PC-3 (cell line): ENCODE measurements around the gene OSBPL9. TPM values are rescaled to one million over a fixed set of nuclear protein-coding genes. Genes with fewer than 3 reads are reported as not detected.

Source experiments
- ATAC-seq: fragments of 200-7000 bp; cut with Tn5 transposase; 2 replicates; pipeline ENCODE4 v1.9.1; 2020; ENCODE audit warnings: mild to moderate bottlenecking, moderate library complexity
- BruUV-seq: library from RNA; stranded (reverse); fragments of 400-500 nt; replicated peaks from 2 replicates; lab custom pipeline; 2021; lab: Mats Ljungman, UMichigan
- CTCF ChIA-PET: fragments of 300-600 bp; sonication (Branson Sonifier 250); formaldehyde crosslinking; loops from one replicate; lab custom pipeline; 2022; ENCODE audit warnings: antibody characterized with exemption; lab: Charles Lee
- POLR2A ChIA-PET: fragments of 300-600 bp; sonication (Branson Sonifier 250); formaldehyde crosslinking; loops from one replicate; lab custom pipeline; 2022; ENCODE audit warnings: antibody characterized with exemption; ENCODE audit not compliant: unreplicated experiment; lab: Charles Lee
- DNase-seq: peaks from one replicate; pipeline ENCODE4 v3.0.0-alpha.2; 2015
- H2AFZ ChIP-seq: fragments of 300-600 bp; sonication (generic); 2 replicates; pipeline ENCODE4 v1.6.0; 2016; ENCODE audit warnings: antibody characterized with exemption, low read length
- H3F3A ChIP-seq: fragments of 300-600 bp; sonication (generic); one replicate; pipeline ENCODE4 v1.6.0; 2017; ENCODE audit warnings: antibody characterized with exemption, low read length, control low read depth, mild to moderate bottlenecking; ENCODE audit not compliant: unreplicated experiment
- H3K27ac ChIP-seq: fragments of 300-600 bp; sonication (generic); 2 replicates; pipeline ENCODE4 v1.5.1; 2016; ENCODE audit warnings: mild to moderate bottlenecking, low read length
- H3K27me3 ChIP-seq: fragments of 300-600 bp; sonication (generic); 2 replicates; pipeline ENCODE4 v1.6.1; 2016; ENCODE audit warnings: low read length, mixed read lengths
- H3K36me3 ChIP-seq: fragments of 300-600 bp; sonication (generic); 2 replicates; pipeline ENCODE4 v1.6.1; 2016; ENCODE audit warnings: low read depth, mixed run types, low read length, mixed read lengths
- H3K4me1 ChIP-seq: fragments of 300-600 bp; sonication (generic); 2 replicates; pipeline ENCODE4 v1.5.1; 2016; ENCODE audit warnings: low read length; ENCODE audit not compliant: insufficient read depth
- H3K4me2 ChIP-seq: fragments of 300-600 bp; sonication (generic); 2 replicates; pipeline ENCODE4 v1.6.0; 2016; ENCODE audit warnings: low read length
- H3K4me3 ChIP-seq: fragments of 300-600 bp; sonication (generic); 2 replicates; pipeline ENCODE4 v1.5.1; 2016; ENCODE audit warnings: mild to moderate bottlenecking, low read length, mixed read lengths
- H3K79me2 ChIP-seq: fragments of 300-600 bp; sonication (generic); 2 replicates; pipeline ENCODE4 v1.6.1; 2017; ENCODE audit warnings: low read length, mixed read lengths
- H3K9ac ChIP-seq: fragments of 300-600 bp; sonication (generic); 2 replicates; pipeline ENCODE4 v1.6.0; 2016; ENCODE audit warnings: mild to moderate bottlenecking, low read length
- H3K9me2 ChIP-seq: fragments of 300-600 bp; sonication (generic); replicated peaks from 2 replicates; pipeline ENCODE4 v1.6.1; 2016; ENCODE audit warnings: mixed run types, low read length, mixed read lengths
- H3K9me3 ChIP-seq: fragments of 300-600 bp; sonication (generic); 2 replicates; pipeline ENCODE4 v1.6.1; 2016; ENCODE audit warnings: low read length, mixed read lengths
- H4K20me1 ChIP-seq: fragments of 300-600 bp; sonication (generic); 2 replicates; pipeline ENCODE4 v1.6.1; 2016; ENCODE audit warnings: low read length, mixed read lengths
- CTCF ChIP-seq: fragments of 300-600 bp; sonication (generic); conservative IDR thresholded peaks from 2 replicates; pipeline ENCODE4 v1.5.1; 2017; ENCODE audit warnings: antibody characterized with exemption, low read depth, mild to moderate bottlenecking, low read length
- EZH2 ChIP-seq: fragments of 300-600 bp; sonication (generic); IDR thresholded peaks from one replicate; pipeline ENCODE4 v1.6.1; 2017; ENCODE audit warnings: antibody characterized with exemption, mild to moderate bottlenecking, low read length; ENCODE audit not compliant: unreplicated experiment
- EZH2phosphoT487 ChIP-seq: fragments of 300-600 bp; sonication (generic); IDR thresholded peaks from 2 replicates; pipeline ENCODE4 v1.6.1; 2018; ENCODE audit warnings: mild to moderate bottlenecking, antibody characterized with exemption, low read length, borderline replicate concordance
- intact Hi-C: fragments of 100-400 bp; cut with micrococcal nuclease; formaldehyde crosslinking; loops from 2 replicates; pipeline ENCODE4 v1.9.0; 2023
- total RNA-seq: library from RNA; depleted of rRNA; stranded (reverse); fragments of >200 nt; gene quantifications from 2 replicates; pipeline ENCODE4 v1.2.3, GENCODE V29; 2014

The OSBPL9 gene
- total RNA-seq, 1 experiment from 2014 or later, result 74.7 TPM

DNA sequence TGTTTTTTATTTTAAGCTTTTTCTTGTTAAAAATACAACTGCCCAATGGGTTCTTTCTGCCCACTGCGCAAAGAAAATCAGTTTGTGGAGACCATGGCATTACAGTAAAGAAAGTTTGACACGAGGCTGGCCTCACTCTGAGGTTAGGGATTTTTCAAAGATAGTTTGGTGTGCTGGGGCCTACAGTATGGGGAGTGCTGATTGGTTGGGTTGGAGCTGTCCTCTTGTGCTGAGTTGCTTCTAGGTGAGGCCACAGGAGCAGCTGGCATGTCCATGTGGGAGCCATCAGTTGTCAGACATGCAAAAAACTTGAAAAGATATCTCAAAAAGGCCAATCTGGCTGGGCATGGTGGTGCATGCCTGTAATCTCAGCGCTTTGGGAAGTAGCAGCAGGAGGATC lies 14.0 kb downstream of the OSBPL9 start:
- ATAC-seq (no peak), DNase-seq (no peak)
- Histone ChIP-seq H3K27me3 (no peaks in the 10 kb centered on the region), H3K9me3 (no peaks in the 10 kb centered on the region), H3K27ac (no peak overlapping the region), H3K9me2 (no peaks in the 10 kb centered on the region), H3F3A (no peaks in the 10 kb centered on the region), H2AFZ (no peak overlapping the region), H3K4me3 (no peak overlapping the region), H3K4me2 (no peak overlapping the region), H4K20me1 (no peaks in the 10 kb centered on the region), H3K79me2 (peaks cover 88% of the 10 kb centered on the region), H3K4me1 (peaks cover 7% of the 10 kb centered on the region; the same call in 1 of the 2 replicates), H3K9ac (no peak overlapping the region), H3K36me3 (no peaks in the 10 kb centered on the region)
- no TSS peak for BruUV-seq
- TF ChIP-seq EZH2phosphoT487, result no peak
- TF ChIP-seq CTCF, result no peak
- TF ChIP-seq EZH2, result no peak
- CTCF ChIA-PET, result no interaction called here
- intact Hi-C loops, result no loop called here
- POLR2A ChIA-PET, result interaction anchor here (0.6 kb wide), 1 partner anchor 105 kb away, joined by 3 read pairs; no protein-coding TSS in a partner anchor

DNA sequence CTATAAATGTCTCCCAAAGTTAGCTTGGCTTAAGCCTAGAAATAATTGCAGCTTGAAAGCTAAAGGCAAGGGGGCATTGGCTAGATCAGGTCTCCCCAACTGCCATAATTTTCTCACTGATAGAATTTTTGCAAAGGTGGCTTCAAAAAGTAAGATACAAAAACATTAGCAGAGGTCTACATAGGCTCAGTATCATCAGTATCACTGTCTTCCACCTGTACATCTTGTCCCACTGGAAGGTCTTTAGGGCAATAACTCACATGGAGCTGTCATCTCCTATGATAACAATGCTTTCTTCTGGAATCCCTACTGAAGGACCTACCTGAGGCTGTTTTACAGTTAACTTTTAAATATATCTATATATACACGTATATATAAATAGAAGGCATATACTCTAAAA lies 14.9 kb downstream of the OSBPL9 start:
- Histone ChIP-seq H3K4me2 (no peak overlapping the region), H3K79me2 (peaks cover 86% of the 10 kb centered on the region), H3K9me2 (no peaks in the 10 kb centered on the region)

More for the DNA sequence above, 14.9 kb downstream of the OSBPL9 start:
- intact Hi-C loops, result no loop called here
- DNase-seq (no peak), ATAC-seq (no peak)
- Histone ChIP-seq H3K4me1 (peaks cover 13% of the 10 kb centered on the region), H3K9me3 (no peaks in the 10 kb centered on the region), H3K36me3 (no peaks in the 10 kb centered on the region), H4K20me1 (no peaks in the 10 kb centered on the region), H3K27ac (no peak overlapping the region), H2AFZ (no peak overlapping the region), H3K4me3 (no peak overlapping the region), H3F3A (peaks cover under 1% of the 10 kb centered on the region), H3K27me3 (no peaks in the 10 kb centered on the region), H3K9ac (no peak overlapping the region)
- no peak for TF ChIP-seq EZH2
- no peak for TF ChIP-seq EZH2phosphoT487
- no peak for TF ChIP-seq CTCF
- ChIA-PET CTCF (no interaction called here), POLR2A (no interaction called here)
- BruUV-seq, result no TSS peak
